DMS53 (cell line): ENCODE results near the gene DUSP28.
"Not testable (repeated sequence)": the region's sequence is repeated elsewhere in the genome, so short reads cannot be mapped to it uniquely, and the experiment has no call there.

Source experiments
- DNase-seq: peaks from one replicate; lab custom pipeline; 2025; lab: John Stamatoyannopoulos, UW

The DUSP28 gene

DNA sequence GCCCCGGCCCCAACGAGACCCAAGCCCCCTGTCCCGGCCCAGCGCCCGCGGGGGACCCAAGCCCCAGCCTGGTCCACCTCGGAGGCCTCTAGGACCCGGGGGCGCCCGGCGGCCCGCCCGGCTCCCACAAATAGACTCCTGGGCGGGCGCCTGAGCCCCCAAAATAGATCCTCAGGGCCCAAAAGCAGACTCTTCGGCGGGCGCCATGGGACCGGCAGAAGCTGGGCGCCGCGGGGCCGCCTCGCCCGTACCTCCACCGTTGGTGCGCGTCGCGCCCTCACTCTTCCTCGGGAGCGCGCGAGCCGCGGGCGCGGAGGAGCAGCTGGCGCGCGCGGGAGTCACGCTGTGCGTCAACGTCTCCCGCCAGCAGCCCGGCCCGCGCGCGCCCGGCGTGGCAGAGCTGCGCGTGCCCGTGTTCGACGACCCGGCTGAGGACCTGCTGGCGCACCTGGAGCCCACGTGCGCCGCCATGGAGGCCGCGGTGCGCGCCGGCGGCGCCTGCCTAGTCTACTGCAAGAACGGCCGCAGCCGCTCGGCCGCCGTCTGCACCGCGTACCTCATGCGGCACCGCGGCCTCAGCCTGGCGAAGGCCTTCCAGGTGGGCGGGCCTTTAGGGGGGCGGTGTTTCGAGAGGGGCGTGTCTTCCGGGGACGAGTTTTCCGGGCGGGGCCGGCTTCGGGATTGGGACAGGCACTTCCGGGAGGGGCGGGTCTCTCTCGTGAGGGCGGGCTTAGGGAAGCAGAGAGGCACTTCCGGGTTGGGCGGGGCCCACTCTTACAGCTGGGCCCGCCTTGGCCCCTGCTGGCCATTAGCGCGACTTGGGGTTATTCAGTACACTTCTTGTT is 545 bp downstream of the DUSP28 start:
- DNase-seq = peak; percentile 98

DNA sequence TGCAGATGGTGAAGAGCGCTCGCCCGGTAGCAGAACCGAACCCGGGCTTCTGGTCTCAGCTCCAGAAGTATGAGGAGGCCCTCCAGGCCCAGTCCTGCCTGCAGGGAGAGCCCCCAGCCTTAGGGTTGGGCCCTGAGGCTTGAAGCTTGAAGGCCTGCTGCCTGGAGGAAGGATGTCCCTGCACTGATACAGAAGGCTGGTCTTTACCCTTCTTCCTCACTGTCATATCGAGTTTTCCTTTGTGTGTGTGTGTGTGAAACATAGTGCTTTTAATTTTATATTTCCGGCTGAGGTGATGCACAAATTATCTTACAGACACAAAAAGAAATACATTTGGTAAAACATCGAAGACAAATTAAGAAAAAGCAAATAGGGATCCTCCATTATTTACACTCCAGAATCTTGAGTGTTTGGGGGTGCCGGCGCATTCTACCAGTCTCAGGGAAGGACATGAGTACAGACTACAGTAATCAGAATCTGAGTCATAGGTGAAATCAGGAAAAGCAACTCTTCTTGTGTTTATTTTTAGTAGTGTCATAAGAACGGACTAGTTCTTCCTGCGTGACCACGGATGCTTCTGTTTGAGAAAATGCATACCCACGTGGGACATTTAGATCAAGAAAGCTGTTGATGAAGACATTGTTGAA is 1.3 kb downstream of the DUSP28 start:
- DNase-seq = peak; percentile 76

DNA sequence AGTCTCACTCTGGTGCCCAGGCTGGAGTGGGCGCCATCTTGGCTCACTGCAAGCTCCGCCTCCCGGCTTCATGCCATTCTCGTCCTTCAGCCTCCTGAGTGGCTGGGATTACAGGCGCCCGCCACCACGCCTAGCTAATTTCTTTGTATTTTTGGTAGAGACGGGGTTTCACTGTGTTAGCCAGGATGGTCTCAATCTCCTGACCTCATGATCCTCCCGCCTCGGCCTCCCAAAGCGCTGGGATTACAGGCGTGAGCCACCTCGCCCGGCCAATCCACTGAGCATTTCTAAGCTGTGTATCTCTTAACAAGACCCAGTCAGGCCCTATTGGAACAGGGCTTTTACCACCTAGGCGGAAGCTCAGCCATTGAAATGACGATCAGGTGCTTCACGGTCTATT is 3.1 kb downstream of the DUSP28 start:
- not testable (repeated sequence) for DNase-seq

- no peak for DNase-seq
Observed at GRCh38 chr2:240563951-240564560, 3.9 kb downstream of the DUSP28 start.

DNA sequence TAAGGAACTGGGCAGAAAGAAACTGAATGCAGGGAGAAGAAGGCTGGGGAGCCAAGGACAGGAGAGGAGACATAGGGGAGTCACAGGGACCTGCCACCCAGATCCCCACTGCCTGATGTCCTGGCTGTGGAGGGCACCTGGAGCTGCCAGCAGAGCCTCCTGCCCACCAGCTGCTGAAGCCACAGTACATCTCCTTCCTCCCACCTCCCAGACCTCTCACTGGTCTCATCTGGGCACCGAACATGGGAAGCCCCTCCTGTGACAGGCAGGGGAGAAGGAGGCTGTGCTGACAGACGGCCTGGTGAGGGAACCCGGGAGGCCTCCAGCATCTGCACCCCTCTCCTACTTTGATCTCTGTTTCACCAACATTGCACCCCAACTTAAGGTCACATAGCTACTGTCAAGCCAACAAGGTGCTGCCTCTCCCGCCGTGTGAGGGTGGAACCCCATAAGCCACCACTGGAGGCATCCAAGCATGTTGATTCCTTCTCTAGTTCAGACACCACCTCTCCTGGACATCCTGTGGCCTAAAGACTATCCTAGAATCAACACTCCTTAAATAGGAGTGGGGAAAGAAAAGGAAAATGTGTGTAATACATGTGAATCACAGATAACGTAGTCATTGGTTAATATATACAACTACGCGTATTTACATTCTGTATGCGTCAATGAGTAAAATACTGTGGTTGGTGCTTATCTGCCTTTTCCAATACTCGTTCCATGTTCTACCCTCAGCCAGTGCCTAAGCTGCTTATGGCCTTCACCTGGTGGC is 4.6 kb downstream of the DUSP28 start:
- DNase-seq = peak; percentile 45

- peak; percentile 95 for DNase-seq
Observed at GRCh38 chr2:240565333-240566202, 5.4 kb downstream of the DUSP28 start.

- peak; percentile 92 for DNase-seq
Observed at GRCh38 chr2:240566203-240567136, 6.3 kb downstream of the DUSP28 start.

GRCh38 chr2:240567137-240567871 is 7.1 kb downstream of the DUSP28 start:
- DNase-seq = peak; percentile 59

GRCh38 chr2:240567872-240568677 is 7.9 kb downstream of the DUSP28 start, which contains the start of gene RNPEPL1:
Gene RNPEPL1, plus strand, starts transcription at chr2:240568484. Its CDS starts 103 bp downstream, at chr2:240568587.
- DNase-seq = peak; percentile 77

- peak; percentile 81 for DNase-seq
Observed at GRCh38 chr2:240568678-240569522, 8.7 kb downstream of the DUSP28 start.

DNA sequence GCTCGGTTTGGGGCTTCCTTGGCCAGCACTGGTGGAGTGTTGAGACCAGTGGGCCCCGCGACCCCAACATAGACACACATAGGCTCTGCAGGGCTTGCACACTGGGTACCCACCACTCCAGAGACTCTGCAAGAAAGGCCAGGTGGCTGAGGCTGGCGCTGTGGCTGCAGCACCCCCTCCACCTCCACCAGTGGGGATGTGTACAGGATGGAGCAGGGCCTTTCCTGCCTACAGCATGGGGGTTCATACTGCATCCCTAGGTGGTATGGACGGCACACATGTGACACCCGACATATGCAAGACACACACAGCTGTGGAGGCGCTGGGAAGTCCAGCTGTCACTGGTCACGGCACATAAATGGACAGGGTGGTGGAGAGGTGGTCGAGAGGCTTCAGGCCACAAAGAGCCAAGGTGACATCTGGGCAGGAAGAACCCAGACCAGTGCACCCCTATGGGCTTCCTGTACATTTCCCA is 9.4 kb downstream of the DUSP28 start:
- no peak for DNase-seq

DNA sequence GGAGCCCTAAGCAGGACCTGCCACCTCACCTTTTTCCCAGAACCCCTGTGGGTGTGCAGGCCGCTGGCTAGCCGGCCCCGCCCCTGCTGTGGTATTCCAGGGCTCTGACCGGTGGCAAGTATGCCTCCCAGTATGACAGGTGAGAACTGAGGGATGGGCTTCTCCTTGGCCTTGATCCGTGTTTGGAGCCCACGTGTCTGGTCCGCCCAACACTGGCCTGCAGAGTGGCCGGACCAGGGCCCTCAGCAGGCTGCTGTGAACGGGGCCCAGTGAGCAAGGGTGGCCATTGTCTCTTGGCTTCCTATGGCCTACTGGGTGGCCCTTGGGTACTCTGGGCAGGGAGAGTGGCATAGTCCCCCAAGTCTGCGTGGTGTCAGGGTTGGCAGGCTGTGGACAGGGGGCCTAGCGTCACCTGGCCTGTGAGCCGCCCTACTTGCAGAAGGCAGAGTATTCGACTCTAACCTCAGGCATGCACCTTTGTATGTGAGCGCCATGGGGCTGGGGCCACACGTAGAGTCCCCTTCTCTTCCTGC is 9.9 kb downstream of the DUSP28 start:
- DNase-seq = no peak

DNA sequence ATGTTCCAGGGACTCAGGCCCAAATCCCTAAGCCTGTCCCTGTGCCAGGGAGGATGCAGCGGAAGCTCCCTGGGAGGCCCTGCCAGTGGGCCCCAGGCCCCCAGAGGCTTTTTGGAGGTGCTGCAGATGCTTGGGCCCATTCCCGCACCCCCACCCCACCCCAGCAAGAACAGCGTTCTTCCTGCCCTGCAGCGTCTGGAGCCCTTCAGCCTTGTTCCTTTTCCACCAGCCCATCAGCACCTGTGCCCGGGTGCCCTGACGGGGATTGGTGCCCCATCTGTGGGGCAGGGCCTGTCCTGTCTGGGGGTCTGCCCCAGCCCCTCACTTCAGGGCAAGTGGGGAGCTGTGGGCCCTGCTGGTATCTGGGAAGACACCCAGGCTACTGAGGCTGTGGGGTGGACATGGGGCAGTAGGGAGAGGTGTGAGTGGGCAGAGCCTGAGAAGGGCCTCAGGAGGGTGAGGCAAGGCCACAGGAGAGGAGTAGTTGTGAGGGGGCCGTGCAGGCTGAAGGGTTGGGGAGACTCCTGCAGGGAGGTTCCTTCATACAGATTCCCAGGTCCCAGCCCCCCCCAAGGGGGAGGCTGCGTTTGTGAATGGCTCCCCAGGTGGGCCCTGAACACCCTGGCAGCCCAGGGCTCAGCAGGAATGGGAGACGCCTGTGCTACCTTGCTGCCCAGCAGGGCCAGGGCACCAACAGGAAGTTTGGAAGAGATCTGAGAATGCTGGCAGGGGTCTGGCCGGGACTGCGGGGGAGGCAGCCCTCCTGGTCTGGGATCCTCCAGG is 10.6 kb downstream of the DUSP28 start:
- no peak for DNase-seq

- no peak for DNase-seq
Observed at GRCh38 chr2:240571314-240571973, 11.3 kb downstream of the DUSP28 start.

- DNase-seq = no peak
Observed at GRCh38 chr2:240572141-240573031, 12.2 kb downstream of the DUSP28 start.
